GM19468 (cell line): ENCODE data around the gene PRR14L.
"Not testable (repeated sequence)": the region's sequence is repeated elsewhere in the genome, so short reads cannot be mapped to it uniquely, and the experiment has no call there.

Source experiments
- ATAC-seq: cut with Tn5 transposase; IDR thresholded peaks from one replicate; pipeline ENCODE4 v1.9.1; 2021; ENCODE audit warnings: mild to moderate bottlenecking, moderate library complexity, moderate number of reproducible peaks; ENCODE audit not compliant: unreplicated experiment; ENCODE audit errors: extremely low read depth

Gene PRR14L

DNA sequence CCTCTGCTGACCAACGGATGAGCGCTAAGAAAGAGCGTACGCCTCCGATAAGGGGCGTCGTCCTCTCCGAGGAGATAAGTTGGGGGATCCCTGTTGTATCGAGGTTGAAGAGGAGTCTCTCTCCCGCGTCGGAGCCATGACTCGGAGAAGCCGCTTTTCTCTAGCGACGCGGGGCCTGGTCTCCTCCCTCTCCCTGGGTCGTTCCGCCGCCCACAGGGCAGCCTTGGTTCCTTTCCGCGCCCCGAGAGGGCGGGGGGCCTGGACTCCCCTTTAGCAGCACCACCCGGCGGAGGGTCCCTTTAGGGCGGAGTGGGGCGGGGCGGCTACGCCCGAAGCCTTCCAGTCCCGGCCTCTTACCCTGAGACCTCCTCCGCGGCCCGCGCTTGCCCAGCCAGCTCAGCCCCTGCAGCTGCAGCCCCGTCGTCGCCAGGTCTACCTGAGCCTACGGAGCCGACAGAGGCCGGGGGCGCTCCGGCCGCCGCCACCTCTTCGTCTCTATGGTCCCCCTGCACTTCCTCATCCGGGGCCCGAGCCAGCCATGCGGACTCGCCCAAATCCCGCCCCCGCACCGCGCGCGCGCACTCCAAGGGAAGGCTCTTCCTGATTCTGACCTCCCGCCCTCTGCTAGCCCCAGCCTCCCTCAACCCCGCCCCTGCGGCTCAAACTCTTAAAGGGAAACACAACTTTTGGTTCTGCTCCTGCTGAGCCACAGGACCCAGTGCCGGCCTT lies at the start of gene PRR14L:
PRR14L (minus strand) TSS at position 497 of the 729 bp plus-strand sequence. CDS start 11,272 bp downstream, outside the sequence.
- ATAC-seq: peak; percentile 20

DNA sequence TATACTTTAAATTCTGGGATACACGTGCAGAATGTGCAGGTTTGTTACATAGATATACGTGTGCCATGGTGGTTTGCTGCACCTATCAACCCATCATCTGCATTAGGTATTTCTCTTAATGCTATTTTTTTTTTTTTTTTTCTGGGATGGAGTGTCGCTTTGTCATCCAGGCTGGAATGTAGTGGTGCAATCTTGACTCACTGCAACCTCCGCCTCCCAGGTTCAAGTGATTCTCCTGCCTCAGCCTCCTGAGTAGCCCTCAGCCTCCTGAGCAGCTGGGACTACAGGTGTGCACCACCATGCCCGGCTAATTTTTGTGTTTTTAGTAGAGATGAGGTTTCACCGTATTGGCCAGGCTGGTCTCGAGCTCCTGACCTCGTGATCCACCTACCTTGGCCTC lies 49.4 kb upstream of the PRR14L start:
- not testable (repeated sequence) for ATAC-seq

- ATAC-seq: no peak
Measured at GRCh38 chr22:31790240-31790639, 40.3 kb upstream of the PRR14L start.

DNA sequence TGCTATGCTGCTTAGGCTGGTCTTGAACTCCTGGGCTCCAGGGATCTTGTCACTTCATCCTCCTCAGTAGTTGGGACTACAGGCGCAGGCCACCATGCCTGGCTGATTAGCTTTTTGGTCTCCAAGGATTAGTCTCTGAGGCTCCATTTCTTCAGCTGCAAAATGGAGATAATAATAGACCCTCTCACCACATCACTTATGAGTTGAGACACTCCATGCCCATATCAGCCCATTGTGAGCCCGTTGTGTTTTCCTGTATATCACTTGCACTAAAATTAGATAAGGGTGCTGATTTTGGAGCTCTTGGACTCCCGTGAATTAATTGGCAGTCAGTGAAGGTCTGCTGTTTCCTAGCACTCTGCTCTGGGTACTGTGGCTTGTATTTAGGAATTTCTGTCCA lies 39.9 kb upstream of the PRR14L start:
- ATAC-seq: no peak

DNA sequence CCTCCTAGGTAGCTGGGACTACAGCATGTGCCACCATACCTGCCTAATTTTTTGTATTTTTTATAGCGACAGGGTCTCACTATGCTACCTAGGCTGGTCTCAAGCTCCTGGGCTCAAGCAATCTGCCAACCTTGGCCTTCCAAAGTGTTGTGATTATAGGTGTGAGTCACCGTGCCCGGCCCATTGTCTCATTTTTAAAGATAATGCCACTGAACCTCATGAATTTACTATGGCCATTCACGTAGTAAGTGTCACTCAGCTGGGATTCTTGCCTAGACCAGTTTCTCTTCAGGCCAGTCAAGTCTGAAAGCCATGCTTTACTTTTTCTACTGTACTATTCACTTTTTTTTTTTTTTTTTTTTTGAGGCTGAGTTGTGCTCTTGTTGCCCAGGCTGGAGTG lies 26.3 kb upstream of the PRR14L start:
- no peak for ATAC-seq

DNA sequence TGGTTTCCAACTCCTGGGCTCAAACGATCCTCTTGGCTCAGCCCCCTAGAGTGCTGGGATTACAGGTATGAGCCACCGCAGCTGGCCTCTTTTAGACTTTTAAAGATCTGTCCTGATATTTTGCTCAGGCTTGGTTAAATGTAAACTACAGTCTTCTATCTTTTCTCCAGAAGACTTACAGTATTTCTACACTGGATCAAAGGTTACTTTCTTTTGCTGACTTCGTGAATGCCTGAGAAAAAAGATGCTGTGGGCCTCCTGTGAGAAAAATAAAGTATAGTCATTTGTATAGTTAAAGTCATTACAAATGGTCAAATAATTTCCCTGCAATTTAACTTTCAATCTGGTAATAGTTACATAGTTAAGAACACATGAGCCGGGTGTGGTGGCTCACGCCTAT lies 23.5 kb upstream of the PRR14L start:
- no peak for ATAC-seq

DNA sequence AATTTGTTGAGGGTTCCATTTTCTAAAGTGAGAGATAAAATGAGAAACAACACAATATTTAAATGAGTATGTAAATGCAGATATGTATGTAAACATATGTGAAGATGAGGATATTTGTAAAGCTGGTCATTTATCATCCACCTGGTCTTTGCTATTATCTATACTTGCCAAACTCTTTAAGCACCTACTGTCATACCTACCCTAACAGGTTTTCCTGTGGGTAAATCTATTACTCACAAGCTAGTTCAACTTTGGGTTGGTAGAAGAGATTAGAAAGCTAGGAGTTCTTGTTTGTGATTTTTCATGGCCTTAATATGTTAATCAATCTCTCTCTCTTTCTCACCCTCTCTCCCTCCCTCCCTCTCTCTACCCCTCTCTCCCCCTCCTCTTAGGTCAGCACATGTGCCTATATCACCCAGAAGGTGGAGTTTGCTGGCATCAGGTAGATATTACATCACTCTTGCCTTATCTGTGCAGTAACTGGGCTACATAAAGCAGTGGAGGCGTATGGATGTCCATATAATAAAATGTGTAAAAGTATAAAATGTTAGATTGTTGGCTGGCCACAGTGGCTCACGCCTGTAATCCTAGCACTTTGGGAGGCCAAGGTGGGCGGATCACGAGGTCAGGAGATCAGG lies 18.6 kb upstream of the PRR14L start:
- no peak for ATAC-seq

DNA sequence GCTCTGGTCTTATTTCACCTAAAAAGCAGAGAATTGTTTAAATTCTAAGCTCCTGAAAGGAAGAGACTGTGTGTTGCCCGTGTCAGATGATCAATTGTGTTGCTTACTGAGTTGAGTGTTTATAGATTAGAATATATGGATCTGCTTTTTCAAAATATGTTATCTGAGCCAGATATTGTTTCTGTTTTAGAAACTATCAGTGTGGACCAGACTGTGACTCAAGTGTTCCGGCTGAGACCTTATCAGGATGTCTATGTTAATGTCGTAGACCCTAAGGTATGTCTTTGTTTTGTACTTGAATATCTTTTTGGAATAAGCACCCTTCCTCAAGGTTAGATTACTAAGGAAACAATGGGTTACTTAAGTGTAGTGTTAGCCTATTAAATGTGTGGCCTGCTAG lies 14.9 kb upstream of the PRR14L start:
- no peak for ATAC-seq

GRCh38 chr22:31758860-31759259 lies 8.9 kb upstream of the PRR14L start:
- ATAC-seq: not testable (repeated sequence)

GRCh38 chr22:31757265-31757664 lies 7.3 kb upstream of the PRR14L start:
- no peak for ATAC-seq

- ATAC-seq: no peak
Measured at GRCh38 chr22:31754813-31755212, 4.9 kb upstream of the PRR14L start.

- ATAC-seq: peak; percentile 25
Measured at GRCh38 chr22:31753634-31754501, 3.9 kb upstream of the PRR14L start, which contains the start of gene DEPDC5. TSS of gene DEPDC5 (plus strand) at chr22:31754019. CDS start at chr22:31754922, 903 bp downstream.

- ATAC-seq: no peak
Measured at GRCh38 chr22:31753005-31753633, 3.2 kb upstream of the PRR14L start.

GRCh38 chr22:31752096-31752847 lies 2.3 kb upstream of the PRR14L start:
- ATAC-seq: no peak

- no peak for ATAC-seq
Measured at GRCh38 chr22:31750365-31751284, 693 bp upstream of the PRR14L start.

GRCh38 chr22:31748490-31748889 lies 1.4 kb downstream of the PRR14L start:
- no peak for ATAC-seq

DNA sequence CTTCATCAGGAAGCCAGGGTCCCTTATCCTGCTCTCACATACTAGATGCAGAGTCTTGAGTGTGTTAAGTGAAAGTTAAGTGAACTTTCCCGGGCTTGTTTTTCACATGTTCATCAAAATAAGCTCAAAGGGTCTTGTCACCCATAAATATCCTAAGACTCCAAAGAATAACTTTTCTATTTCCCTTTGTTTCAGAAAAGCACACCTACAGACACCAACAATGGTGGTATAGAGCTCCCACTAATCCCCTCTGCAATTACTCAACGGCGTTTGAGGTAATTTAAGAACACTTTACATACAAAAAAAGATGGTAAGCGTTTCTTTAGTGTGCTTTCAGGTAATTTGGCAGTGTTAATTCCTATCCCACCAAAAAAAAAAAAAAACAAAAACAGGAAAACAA lies 2.5 kb downstream of the PRR14L start:
- no peak for ATAC-seq

GRCh38 chr22:31743871-31744270 lies 6.1 kb downstream of the PRR14L start:
- ATAC-seq: no peak

GRCh38 chr22:31742682-31743081 lies 7.2 kb downstream of the PRR14L start:
- ATAC-seq: no peak
